ENCODE data around the gene BANP. TPM values are rescaled to one million over a fixed set of nuclear protein-coding genes. Genes with fewer than 3 reads are reported as not detected.
"Not testable (repeated sequence)": the region's sequence is repeated elsewhere in the genome, so short reads cannot be mapped to it uniquely, and the experiment has no call there.

The BANP gene
- total RNA-seq, 3 donors from 2014 or later, result 25.2 to 29.4 (median 25.9) TPM

GRCh38 chr16:87936375-87937230 is 14.6 kb upstream of the BANP start, which contains the start of gene CA5A:
TSS of gene CA5A (minus strand) at chr16:87936529. CDS start at chr16:87936450, 79 bp downstream.
- no peak within 1 kb of the TSS for H3K4me3 Mint-ChIP-seq
- peaks cover 3% of the 10 kb centered on the region for H3K4me1 Mint-ChIP-seq (ENCODE audit: low read depth)
- no peak for ATAC-seq
- DNase-seq, result no peak
- no peaks in the 10 kb centered on the region for H3K36me3 Mint-ChIP-seq (ENCODE audit: insufficient read depth)
- H3K27me3 Mint-ChIP-seq (ENCODE audit: low read depth), result no peaks in the 10 kb centered on the region
- peaks cover 4% of the 10 kb centered on the region for H3K9me3 Mint-ChIP-seq

- DNase-seq; H3K4me3 Mint-ChIP-seq; H3K4me1 Mint-ChIP-seq (ENCODE audit: low read depth); H3K27me3 Mint-ChIP-seq (ENCODE audit: low read depth); H3K9me3 Mint-ChIP-seq; ATAC-seq; H3K36me3 Mint-ChIP-seq (ENCODE audit: insufficient read depth): not testable (repeated sequence)
Measured at GRCh38 chr16:87937231-87937542, 14.0 kb upstream of the BANP start.

DNA sequence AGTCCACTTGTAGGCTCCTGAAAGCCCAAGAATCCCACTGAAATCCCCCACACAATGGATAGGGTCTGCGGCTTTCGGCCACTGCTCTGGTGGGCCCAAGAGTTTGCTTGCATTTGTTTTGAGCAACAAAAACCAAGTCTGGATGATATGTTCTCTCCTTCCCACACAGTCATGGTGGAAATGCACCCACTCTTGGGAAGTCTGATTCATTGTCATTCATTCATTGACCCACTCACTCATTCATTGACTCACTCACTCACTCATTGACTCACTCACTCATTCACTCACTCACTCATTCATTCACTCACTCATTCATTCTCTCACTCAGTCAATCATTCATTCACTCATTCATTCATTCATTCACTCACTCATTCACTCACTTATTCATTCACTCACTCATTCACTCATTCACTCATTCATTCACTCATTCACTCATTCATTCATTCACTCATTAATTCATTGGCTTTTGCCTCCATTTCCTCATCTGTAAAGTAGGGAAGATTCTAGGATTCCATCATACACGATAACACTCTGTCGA is 12.8 kb upstream of the BANP start:
- H3K4me1 Mint-ChIP-seq (ENCODE audit: low read depth), result peaks cover 3% of the 10 kb centered on the region
- H3K27me3 Mint-ChIP-seq (ENCODE audit: low read depth), result no peaks in the 10 kb centered on the region
- ATAC-seq, result peak in 1 of 2 donors; percentile 32
- peaks cover 4% of the 10 kb centered on the region for H3K9me3 Mint-ChIP-seq
- no peak for DNase-seq
- peak overlapping the region; percentile 37 for H3K4me3 Mint-ChIP-seq
- no peaks in the 10 kb centered on the region for H3K36me3 Mint-ChIP-seq (ENCODE audit: insufficient read depth)

DNA sequence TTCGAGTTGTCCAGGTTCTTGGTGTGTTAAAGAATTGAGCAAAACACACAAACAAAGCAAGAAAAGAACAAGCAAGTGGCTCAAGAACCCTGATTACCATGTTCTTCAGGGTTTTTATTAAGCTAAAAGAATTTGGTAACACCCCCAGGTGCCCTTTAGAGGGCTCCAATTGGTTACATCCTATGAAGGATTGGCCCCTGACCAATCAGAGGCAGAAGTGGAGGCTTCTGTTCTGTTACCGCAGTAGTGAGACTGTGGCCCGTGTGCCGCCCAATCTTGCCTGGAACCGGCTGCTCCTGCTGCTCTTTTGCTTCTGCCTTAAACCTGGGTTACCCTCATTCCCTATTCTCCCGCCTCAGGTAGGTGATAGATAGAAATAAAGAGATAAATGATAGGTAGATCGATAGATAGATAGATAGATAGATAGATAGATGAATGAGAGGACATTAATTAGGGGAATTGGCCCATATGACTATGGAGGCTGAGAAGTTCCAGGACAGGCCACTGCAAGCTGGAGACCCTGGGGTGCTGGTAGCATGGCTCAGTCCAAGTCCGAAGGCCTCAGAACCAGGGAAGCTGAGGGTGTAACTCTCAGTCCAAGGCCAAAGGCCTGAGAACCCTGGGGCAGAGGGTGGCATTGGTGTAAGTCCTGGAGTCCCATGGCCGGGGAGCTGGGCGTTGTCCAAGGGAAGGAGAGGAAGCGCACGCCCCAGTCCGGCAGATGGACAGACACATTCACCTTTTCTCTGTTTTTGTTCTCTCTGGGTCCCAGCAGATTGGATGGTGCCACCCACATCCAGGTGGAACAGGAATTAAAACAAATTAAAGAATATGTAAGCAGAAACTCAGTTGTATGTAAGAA is 11.4 kb upstream of the BANP start:
- ATAC-seq, result no peak

GRCh38 chr16:87942680-87943079 is 8.6 kb upstream of the BANP start:
- no peak for DNase-seq
- H3K4me3 Mint-ChIP-seq, result no peak overlapping the region
- ATAC-seq, result no peak
- peaks cover 4% of the 10 kb centered on the region for H3K9me3 Mint-ChIP-seq
- peaks cover 1% of the 10 kb centered on the region for H3K27me3 Mint-ChIP-seq (ENCODE audit: low read depth)
- peaks cover 3% of the 10 kb centered on the region for H3K4me1 Mint-ChIP-seq (ENCODE audit: low read depth)
- H3K36me3 Mint-ChIP-seq (ENCODE audit: insufficient read depth), result no peaks in the 10 kb centered on the region

More for the DNA sequence above, 11.4 kb upstream of the BANP start:
- Mint-ChIP-seq H3K4me1 (ENCODE audit: low read depth) (peaks cover 3% of the 10 kb centered on the region), H3K9me3 (peaks cover 4% of the 10 kb centered on the region), H3K36me3 (ENCODE audit: insufficient read depth) (no peaks in the 10 kb centered on the region), H3K4me3 (no peak overlapping the region), H3K27me3 (ENCODE audit: low read depth) (no peaks in the 10 kb centered on the region)
- no peak for DNase-seq

DNA sequence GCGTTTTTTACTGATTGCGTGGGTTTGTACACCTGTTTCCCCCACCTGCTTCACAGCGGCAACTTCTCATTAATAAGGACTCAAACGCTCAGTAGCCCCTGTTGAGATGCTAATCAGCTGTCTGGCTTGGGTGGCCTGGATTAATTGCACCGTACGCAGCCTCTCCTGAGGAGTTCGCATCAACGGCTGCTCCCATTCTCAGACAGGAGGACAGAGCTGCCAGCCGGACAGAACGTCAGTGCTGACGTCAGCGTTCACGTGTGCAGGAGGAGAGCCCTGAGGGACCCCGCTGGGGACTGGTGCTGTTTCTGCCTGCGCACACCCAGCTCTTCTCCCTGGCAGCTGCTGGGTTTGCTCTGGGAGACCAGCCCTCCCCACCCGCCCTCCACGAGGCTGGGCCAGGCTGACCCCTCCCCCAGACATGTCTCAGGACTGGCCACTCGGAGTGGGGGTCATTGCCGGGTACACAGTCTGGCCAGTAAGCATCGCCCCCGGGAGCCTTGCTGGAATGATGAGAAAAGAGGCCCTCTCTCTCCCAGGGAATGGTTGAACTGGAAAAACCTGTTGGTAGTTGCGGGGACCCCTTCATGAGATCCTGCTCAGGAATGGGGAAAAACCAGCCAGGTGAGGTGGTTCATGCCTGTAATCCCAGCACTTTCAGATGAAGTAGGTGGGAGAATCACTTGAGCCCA is 5.7 kb upstream of the BANP start:
- Mint-ChIP-seq H3K4me1 (ENCODE audit: low read depth) (peaks cover 8% of the 10 kb centered on the region), H3K9me3 (no peaks in the 10 kb centered on the region), H3K27me3 (ENCODE audit: low read depth) (peaks cover 3% of the 10 kb centered on the region), H3K36me3 (ENCODE audit: insufficient read depth) (no peaks in the 10 kb centered on the region), H3K4me3 (peak overlapping the region; percentile 23)
- DNase-seq (no peak), ATAC-seq (peak; percentile 21 to 60)

GRCh38 chr16:87946596-87947347 is 4.5 kb upstream of the BANP start:
- peaks cover 10% of the 10 kb centered on the region for H3K4me1 Mint-ChIP-seq (ENCODE audit: low read depth)

DNA sequence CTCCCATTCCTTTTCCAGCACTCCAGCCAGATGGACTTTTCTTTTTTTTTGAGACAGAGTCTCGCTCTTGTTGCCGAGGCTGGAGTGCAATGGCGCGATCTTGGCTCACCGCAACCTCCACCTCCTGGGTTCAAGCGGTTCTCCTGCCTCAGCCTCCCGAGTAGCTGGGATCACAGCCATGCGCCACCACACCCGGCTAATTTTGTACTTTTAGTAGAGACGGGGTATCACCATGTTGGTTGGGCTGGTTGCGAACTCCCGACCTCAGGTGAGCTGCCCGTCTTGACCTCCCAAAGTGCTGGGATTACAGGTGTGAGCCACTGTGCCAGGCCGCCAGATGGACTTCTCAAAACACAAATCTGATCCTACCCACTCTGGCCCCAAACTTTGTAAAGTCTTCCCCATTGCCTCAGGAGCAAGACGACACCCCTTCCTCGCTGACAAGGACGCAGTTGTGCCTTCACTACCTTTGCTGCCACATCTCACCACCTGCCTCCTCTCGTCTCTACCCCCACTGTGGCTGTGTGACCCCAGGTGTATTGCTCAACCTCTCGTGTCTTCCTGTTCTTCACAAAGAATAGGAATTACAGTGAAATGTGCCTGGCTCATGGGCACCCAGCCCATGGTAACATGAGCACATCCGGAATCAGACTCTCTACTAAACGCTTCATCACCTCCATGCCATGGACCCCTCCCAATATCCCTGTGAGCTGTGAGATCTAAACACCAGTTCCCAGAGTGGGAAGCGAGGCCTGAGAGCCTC is 3.7 kb upstream of the BANP start:
- H3K4me1 Mint-ChIP-seq (ENCODE audit: low read depth), result peaks cover 15% of the 10 kb centered on the region
- H3K4me3 Mint-ChIP-seq, result no peak overlapping the region
- peaks cover 4% of the 10 kb centered on the region for H3K36me3 Mint-ChIP-seq (ENCODE audit: insufficient read depth)
- no peaks in the 10 kb centered on the region for H3K9me3 Mint-ChIP-seq
- peaks cover 3% of the 10 kb centered on the region for H3K27me3 Mint-ChIP-seq (ENCODE audit: low read depth)
- ATAC-seq (no peak), DNase-seq (no peak)

More at GRCh38 chr16:87946596-87947347, 4.5 kb upstream of the BANP start:
- ATAC-seq (no peak), DNase-seq (no peak)
- H3K27me3 Mint-ChIP-seq (ENCODE audit: low read depth), result peaks cover 3% of the 10 kb centered on the region
- no peaks in the 10 kb centered on the region for H3K9me3 Mint-ChIP-seq
- H3K4me3 Mint-ChIP-seq, result no peak overlapping the region
- no peaks in the 10 kb centered on the region for H3K36me3 Mint-ChIP-seq (ENCODE audit: insufficient read depth)

- ATAC-seq (no peak), DNase-seq (no peak)
- H3K4me1 Mint-ChIP-seq (ENCODE audit: low read depth), result peaks cover 19% of the 10 kb centered on the region
- H3K9me3 Mint-ChIP-seq, result no peaks in the 10 kb centered on the region
- no peak overlapping the region for H3K4me3 Mint-ChIP-seq
- H3K36me3 Mint-ChIP-seq (ENCODE audit: insufficient read depth), result peaks cover 4% of the 10 kb centered on the region
- peaks cover 3% of the 10 kb centered on the region for H3K27me3 Mint-ChIP-seq (ENCODE audit: low read depth)
Measured at GRCh38 chr16:87948119-87948545, 3.1 kb upstream of the BANP start.

- Mint-ChIP-seq H3K9me3 (no peaks in the 10 kb centered on the region), H3K27me3 (ENCODE audit: low read depth) (peaks cover 3% of the 10 kb centered on the region), H3K36me3 (ENCODE audit: insufficient read depth) (peaks cover 10% of the 10 kb centered on the region)
Measured at GRCh38 chr16:87948735-87949070, 2.5 kb upstream of the BANP start.

DNA sequence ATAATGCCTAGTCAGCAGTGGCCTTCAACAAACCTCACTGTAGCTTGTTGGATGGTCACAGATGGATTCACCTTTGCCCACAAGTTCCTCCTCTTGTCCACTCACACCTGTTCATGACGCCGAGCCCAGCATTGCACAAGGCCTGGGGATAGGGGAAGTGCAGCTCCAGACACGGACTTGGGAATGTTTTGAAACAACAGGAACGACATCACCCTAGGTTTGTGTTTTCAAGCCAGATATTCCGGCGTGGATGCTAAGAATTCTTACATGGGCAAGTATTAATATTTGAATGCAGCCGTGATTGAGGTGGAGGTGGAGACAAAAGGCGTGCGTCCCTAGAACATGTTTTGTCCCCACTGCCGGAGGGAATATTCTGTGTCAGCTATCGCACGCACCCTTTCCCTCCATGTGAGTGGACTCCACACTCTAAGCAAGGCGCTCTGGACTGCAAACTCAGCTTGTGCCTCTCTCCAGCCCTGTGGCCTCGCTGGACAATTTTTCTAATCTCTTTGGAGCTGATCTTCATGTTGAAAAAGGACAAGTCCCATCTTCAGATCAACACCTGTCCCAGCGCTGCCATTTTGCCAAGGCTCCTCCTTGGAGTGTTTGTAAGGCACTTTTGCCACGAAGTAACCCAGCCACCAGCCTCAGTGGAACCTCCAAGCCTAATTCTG is 2.0 kb upstream of the BANP start:
- DNase-seq (no peak), ATAC-seq (no peak)
- Mint-ChIP-seq H3K4me3 (peak overlapping the region; percentile 31), H3K36me3 (ENCODE audit: insufficient read depth) (peaks cover 15% of the 10 kb centered on the region), H3K9me3 (no peaks in the 10 kb centered on the region), H3K4me1 (ENCODE audit: low read depth) (peaks cover 30% of the 10 kb centered on the region), H3K27me3 (ENCODE audit: low read depth) (peaks cover 3% of the 10 kb centered on the region)

More at GRCh38 chr16:87948735-87949070, 2.5 kb upstream of the BANP start:
- no peak for DNase-seq
- peaks cover 25% of the 10 kb centered on the region for H3K4me1 Mint-ChIP-seq (ENCODE audit: low read depth)
- no peak for ATAC-seq
- no peak overlapping the region for H3K4me3 Mint-ChIP-seq

DNA sequence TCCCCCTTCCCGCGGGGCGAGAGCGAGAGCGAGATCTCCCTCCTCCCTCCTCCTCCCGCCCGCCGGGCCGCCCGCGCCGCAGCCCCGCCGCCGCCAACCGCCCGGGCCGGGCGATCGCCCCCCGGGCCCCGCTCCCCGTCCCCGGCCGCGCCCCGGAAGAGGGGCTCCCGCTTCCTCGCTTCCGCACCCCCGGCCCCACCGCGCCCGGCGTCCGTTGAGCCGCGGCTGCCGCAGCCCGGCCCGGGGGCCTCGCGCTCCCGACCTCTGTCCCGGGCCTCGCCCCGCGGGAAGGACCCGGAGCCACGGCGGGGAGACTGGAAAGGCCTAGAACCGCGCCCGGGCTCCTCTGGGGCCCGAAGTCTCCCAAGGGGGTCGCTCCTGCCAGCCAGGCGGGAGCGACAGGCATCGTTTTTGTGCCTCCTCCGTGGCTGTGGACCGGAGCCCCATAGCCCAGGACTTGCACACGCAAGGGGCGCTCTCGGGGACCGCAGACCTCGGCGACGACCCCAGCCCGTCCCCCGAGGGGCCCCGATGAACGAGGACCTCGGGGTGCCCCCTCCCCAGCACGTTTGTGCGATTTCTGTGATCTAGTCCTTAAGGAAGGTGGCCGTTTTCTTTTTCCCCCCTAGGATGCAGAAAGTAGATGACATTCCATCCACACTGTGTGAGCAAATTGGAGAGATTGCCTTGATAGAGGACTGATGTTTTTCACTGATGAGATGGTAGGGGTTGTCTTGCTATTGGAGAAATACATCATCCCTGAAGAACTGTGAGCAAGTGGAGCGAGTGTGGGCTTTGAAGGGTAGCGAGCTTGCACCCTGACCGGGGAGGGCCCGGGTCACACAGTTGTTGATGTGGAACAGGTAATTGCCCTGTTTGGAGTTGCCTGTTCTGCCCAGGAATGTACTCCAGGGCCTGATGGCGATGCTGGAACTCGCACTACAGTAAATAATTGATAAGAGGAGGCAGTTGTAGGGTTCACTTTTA is 611 bp downstream of the BANP start:
- Mint-ChIP-seq H3K27me3 (ENCODE audit: low read depth) (peaks cover 3% of the 10 kb centered on the region), H3K36me3 (ENCODE audit: insufficient read depth) (peaks cover 20% of the 10 kb centered on the region), H3K9me3 (no peaks in the 10 kb centered on the region), H3K4me1 (ENCODE audit: low read depth) (peaks cover 56% of the 10 kb centered on the region), H3K4me3 (peak overlapping the region; percentile 98)
- no peak for ATAC-seq
- peak; percentile 20 for DNase-seq

Data from activated T-cell treated with anti-CD3 and anti-CD28 coated beads, Interleukin-2, amount 50 U/mL, for 4 hours (primary cell).